ENCODE results near the gene FARP1.

The FARP1 gene

DNA sequence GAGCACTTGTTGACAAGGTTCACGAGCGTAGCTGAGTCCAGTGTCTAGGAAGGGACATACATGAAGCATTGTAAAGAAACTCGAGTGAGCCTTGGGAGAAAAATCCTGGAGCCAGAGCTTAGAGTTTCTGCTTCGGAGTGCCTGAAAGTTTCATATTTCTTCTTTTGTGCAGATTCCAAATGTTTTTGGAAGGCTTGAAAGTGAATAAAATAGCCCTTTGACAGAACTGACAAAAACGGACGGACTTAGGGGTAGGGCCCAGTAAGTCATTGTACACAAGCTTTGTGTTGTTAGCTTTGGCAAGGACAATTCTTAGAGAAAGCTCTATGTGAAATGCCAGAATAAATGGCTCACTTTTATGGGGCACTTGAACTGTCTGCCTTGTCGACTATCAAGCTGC lies 31.4 kb downstream of the FARP1 start:
- H3K9ac ChIP-seq = no peak overlapping the region

DNA sequence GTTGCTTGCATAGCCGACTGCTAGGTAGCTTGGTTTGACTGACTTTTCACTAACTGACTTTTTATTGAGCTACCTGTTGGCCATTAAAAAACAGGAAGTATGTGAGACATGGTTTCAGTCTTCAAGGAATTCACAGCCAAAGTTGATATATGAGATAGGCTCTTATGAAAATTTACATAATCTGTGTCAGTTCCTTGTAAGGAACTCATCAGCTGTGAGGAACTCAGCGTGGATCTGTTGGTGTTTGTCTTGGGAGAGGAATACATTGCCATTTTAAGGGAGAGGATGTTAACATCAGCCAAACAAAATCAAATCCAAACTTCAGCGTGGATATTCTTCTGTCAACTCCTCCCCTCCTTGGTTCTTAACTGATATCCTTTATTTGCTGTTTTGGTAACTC lies 32.1 kb downstream of the FARP1 start:
- Histone ChIP-seq H3K4me1 (peaks cover 27% of the 10 kb centered on the region), H3K27ac (no peak overlapping the region), H3K27me3 (ENCODE audit: control insufficient read depth, insufficient read depth, low read length) (no peaks in the 10 kb centered on the region), H3K36me3 (ENCODE audit: control insufficient read depth, insufficient read depth, low read length) (no peaks in the 10 kb centered on the region), H3K4me2 (ENCODE audit: low read length) (no peak overlapping the region), H3K4me3 (ENCODE audit: low read depth, low read length) (no peak overlapping the region), H3K79me2 (no peaks in the 10 kb centered on the region), H3K9ac (no peak overlapping the region), H2AFZ (no peak overlapping the region), H3K9me3 (ENCODE audit: control insufficient read depth, low read length) (no peaks in the 10 kb centered on the region)
- TF ChIP-seq, protein P1, sequence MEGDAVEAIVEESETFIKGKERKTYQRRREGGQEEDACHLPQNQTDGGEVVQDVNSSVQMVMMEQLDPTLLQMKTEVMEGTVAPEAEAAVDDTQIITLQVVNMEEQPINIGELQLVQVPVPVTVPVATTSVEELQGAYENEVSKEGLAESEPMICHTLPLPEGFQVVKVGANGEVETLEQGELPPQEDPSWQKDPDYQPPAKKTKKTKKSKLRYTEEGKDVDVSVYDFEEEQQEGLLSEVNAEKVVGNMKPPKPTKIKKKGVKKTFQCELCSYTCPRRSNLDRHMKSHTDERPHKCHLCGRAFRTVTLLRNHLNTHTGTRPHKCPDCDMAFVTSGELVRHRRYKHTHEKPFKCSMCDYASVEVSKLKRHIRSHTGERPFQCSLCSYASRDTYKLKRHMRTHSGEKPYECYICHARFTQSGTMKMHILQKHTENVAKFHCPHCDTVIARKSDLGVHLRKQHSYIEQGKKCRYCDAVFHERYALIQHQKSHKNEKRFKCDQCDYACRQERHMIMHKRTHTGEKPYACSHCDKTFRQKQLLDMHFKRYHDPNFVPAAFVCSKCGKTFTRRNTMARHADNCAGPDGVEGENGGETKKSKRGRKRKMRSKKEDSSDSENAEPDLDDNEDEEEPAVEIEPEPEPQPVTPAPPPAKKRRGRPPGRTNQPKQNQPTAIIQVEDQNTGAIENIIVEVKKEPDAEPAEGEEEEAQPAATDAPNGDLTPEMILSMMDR (IDR thresholded peaks at IDR 0.05) = no peak

More for the DNA sequence above, 31.4 kb downstream of the FARP1 start:
- no peak overlapping the region for H2AFZ ChIP-seq
- TF ChIP-seq, protein P1 (IDR thresholded peaks at IDR 0.05) = no peak
- no peaks in the 10 kb centered on the region for H3K36me3 ChIP-seq (ENCODE audit: control insufficient read depth, insufficient read depth, low read length)
- no peaks in the 10 kb centered on the region for H3K27me3 ChIP-seq (ENCODE audit: control insufficient read depth, insufficient read depth, low read length)
- H3K4me2 ChIP-seq (ENCODE audit: low read length) = no peak overlapping the region
- H3K27ac ChIP-seq = peak overlapping the region; percentile 15
- H3K4me3 ChIP-seq (ENCODE audit: low read depth, low read length) = peak overlapping the region; percentile 11
- H3K9me3 ChIP-seq (ENCODE audit: control insufficient read depth, low read length) = no peaks in the 10 kb centered on the region
- no peaks in the 10 kb centered on the region for H3K79me2 ChIP-seq
- H3K4me1 ChIP-seq = peaks cover 27% of the 10 kb centered on the region

DNA sequence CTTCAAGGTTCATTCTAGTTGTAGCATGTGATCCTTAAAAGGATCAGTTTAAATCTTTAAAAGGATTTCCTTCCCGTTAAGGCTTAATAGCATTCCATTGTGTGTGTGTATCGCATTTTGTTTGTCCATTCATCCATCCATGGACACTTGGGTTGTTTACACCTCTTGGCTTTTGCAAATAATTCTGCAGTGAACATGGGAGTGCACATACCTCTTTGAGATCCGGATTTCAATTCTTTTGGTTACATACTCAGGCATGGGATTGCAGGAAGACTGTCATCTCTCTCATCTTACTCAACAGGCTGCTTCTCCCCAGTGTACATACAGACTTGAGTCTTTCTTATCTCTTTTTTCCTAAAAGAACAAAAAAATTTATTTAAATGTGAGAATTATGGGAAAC lies 32.9 kb downstream of the FARP1 start:
- Histone ChIP-seq H3K4me2 (ENCODE audit: low read length) (no peak overlapping the region), H3K79me2 (no peaks in the 10 kb centered on the region), H3K4me1 (peaks cover 27% of the 10 kb centered on the region), H3K27ac (no peak overlapping the region), H2AFZ (no peak overlapping the region), H3K36me3 (ENCODE audit: control insufficient read depth, insufficient read depth, low read length) (no peaks in the 10 kb centered on the region), H3K9ac (no peak overlapping the region), H3K4me3 (ENCODE audit: low read depth, low read length) (no peak overlapping the region), H3K9me3 (ENCODE audit: control insufficient read depth, low read length) (no peaks in the 10 kb centered on the region), H3K27me3 (ENCODE audit: control insufficient read depth, insufficient read depth, low read length) (no peaks in the 10 kb centered on the region)
- TF ChIP-seq, protein P1 (IDR thresholded peaks at IDR 0.05) = no peak

DNA sequence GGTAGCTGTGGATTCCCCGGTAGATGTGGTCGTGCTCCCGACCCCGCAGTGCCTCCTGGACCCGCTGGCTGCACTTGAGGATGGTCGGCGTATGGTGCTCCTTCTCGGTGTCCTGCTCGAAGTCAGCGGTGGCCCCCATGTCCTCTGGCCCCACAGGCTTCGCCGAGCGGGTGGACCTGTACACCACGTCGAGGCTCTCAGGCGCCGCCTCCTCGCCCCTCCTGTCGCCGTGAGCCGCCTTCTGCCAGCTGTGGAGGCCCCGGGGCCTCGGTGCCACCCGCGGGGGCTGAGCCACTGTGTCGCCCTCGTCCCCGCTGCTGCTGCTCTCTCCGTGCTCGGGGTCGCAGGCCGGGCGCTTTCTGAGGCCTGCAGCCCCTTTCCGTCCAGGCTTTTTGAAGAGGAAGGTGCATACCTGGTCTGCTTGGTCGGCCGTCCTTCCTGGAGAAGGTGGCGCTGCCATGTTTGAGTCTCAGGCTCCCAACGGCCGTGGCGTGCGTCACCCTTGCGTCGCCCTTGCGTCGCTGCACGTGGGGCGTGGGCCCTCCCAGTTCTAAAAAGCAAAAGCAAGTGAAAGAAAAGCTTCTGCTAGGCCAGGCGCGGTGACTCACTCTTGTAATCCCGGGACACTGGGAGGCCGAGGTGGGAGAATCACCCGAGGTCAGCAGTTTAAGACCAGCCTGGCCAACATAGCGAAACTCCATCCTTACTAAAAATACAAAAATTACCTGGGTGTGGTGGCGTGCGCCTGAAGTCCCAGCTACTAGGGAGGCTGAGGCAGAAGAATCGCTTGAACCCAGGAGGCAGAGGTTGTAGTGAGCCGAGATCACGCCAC lies 34.1 kb downstream of the FARP1 start, which contains the start of gene RNF113B:
RNF113B (minus strand) TSS at position 493 of the 832 bp plus-strand sequence; CDS start at position 460, 33 bp downstream.
- Histone ChIP-seq H3K27ac (no peak within 1 kb of the TSS), H3K9ac (no peak within 1 kb of the TSS), H3K27me3 (ENCODE audit: control insufficient read depth, insufficient read depth, low read length) (no peaks in the 10 kb centered on the region), H3K36me3 (ENCODE audit: control insufficient read depth, insufficient read depth, low read length) (no peaks in the 10 kb centered on the region), H3K4me1 (peaks cover 24% of the 10 kb centered on the region), H3K4me3 (ENCODE audit: low read depth, low read length) (no peak within 1 kb of the TSS), H3K9me3 (ENCODE audit: control insufficient read depth, low read length) (no peaks in the 10 kb centered on the region), H3K4me2 (ENCODE audit: low read length) (no peak within 1 kb of the TSS), H3K79me2 (peaks cover 3% of the 10 kb centered on the region), H2AFZ (no peak within 1 kb of the TSS)
- TF ChIP-seq, protein P1 (IDR thresholded peaks at IDR 0.05) = no peak

DNA sequence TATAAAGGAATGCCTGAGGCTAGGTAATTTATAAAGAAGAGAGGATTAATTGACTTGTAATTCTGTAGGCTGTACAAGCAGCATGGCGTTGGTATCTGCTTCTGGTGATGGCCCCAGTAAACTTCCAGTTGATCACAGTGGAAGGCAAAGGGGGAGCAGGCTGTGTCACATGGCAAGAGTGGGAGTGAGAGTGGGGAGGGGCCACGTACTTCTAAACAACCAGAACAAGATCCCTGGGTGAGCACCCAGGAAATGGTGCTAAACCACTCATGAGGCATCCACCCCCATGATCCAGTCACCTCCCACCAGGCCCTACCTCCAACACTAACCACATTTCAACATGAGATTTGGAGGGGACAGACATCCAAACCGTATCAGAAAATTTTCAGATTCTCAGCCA lies 37.2 kb downstream of the FARP1 start:
- no peaks in the 10 kb centered on the region for H3K4me1 ChIP-seq
- H3K4me3 ChIP-seq (ENCODE audit: low read depth, low read length) = no peak overlapping the region
- H3K4me2 ChIP-seq (ENCODE audit: low read length) = no peak overlapping the region
- TF ChIP-seq, protein P1 (IDR thresholded peaks at IDR 0.05) = no peak
- no peaks in the 10 kb centered on the region for H3K36me3 ChIP-seq (ENCODE audit: control insufficient read depth, insufficient read depth, low read length)
- H3K27me3 ChIP-seq (ENCODE audit: control insufficient read depth, insufficient read depth, low read length) = no peaks in the 10 kb centered on the region
- peaks cover 11% of the 10 kb centered on the region for H3K79me2 ChIP-seq
- H3K9ac ChIP-seq = no peak overlapping the region
- no peak overlapping the region for H2AFZ ChIP-seq
- H3K27ac ChIP-seq = no peak overlapping the region
- H3K9me3 ChIP-seq (ENCODE audit: control insufficient read depth, low read length) = no peaks in the 10 kb centered on the region

Measured in parathyroid adenoma (tissue), 2 donors.